GM10266 (cell line): ENCODE results near the gene AQP1.
A peak's percentile ranks its signal among the peaks of the same experiment; 100 is the strongest.

ENCODE experiments used
- DNase-seq: peaks from one replicate; pipeline ENCODE4 v3.0.0; 2012; ENCODE audit errors: extremely low spot score
- TF ChIP-seq, protein P1 (sequence below): IDR thresholded peaks from 2 replicates; pipeline ENCODE4 v1.5.1; 2012; ENCODE audit warnings: mild to moderate bottlenecking, low read depth; ENCODE audit not compliant: control insufficient read depth, insufficient read depth; ENCODE audit errors: missing control alignments

AQP1 gene

DNA sequence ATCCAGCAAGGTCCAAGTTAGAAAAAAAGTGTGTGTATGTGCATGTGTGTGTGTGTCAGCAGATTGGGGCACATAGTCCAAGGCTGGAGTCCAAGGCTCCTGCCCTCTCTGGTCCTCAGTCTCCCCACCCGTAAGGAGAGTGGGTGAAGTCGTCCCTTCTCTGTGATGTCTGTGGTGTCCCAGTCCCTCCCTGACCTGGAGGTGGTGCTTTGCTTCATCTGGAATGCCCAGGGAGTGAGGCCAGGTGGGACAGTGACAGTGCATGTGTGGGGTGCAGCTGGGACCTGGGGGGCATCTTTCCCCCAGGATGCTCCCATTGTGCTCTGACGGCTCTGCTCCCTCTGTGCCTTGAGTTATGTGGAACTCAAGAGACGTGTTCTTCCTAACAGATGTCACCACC is 18.0 kb downstream of the AQP1 start:
- TF ChIP-seq, protein P1, sequence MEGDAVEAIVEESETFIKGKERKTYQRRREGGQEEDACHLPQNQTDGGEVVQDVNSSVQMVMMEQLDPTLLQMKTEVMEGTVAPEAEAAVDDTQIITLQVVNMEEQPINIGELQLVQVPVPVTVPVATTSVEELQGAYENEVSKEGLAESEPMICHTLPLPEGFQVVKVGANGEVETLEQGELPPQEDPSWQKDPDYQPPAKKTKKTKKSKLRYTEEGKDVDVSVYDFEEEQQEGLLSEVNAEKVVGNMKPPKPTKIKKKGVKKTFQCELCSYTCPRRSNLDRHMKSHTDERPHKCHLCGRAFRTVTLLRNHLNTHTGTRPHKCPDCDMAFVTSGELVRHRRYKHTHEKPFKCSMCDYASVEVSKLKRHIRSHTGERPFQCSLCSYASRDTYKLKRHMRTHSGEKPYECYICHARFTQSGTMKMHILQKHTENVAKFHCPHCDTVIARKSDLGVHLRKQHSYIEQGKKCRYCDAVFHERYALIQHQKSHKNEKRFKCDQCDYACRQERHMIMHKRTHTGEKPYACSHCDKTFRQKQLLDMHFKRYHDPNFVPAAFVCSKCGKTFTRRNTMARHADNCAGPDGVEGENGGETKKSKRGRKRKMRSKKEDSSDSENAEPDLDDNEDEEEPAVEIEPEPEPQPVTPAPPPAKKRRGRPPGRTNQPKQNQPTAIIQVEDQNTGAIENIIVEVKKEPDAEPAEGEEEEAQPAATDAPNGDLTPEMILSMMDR, result no peak
- DNase-seq, result no peak

DNA sequence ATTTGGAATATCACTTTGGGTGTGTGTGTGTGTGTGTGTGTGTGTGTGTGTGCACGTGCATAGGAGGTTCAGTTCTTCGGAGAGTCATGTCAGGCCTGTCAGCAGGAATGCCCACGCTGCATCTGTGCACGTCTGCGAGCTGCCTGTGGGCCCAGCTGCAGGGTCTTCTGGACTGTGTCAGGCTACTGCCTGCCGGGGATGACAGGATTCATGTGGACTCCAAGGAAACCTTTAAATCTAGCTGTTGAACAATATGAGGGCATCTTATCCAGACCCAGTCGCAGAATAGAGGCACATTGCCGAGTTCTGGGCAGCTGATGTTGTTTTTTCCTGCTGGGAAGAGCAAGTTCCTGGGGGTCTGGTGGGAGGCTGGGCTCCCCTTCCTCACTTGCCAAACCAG is 19.0 kb downstream of the AQP1 start:
- TF ChIP-seq, protein P1, result no peak
- no peak for DNase-seq

DNA sequence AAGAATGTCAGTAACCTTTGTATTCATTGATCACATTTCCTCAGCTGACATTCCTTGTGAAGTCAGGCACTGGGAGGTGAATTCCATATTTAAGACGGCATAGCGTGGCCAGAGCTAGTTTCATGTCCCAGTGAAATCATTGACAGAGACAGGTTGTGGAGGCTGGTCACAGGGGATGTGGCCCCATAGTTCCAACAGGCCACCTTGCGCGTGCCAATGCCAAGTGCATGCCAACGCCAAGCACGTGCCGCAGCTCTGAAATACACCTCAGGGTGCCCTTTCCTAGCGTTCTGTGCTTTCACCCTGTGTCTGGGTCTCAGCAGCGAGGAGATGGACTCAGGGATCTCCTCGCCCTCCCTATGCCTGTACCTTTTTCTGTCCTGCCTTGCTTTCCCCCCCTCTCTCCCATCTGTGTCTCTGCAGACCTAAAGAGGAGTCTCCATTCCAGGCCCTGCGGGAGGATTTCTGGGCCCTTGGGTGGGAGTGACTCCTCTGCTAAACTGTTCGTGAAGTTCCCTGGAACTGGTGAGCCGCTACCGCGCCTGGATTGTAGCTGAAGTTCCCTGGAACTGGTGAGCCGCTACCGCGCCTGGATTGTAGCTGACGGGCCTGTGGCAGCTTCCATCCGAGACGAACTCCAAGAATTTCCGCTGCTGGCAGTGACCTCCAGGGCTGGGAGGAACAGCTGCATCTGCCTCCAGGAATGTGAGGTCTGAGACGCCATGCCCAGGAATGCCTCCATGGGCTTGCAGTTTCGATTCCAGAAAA is 19.7 kb downstream of the AQP1 start:
- TF ChIP-seq, protein P1, result no peak
- no peak for DNase-seq

DNA sequence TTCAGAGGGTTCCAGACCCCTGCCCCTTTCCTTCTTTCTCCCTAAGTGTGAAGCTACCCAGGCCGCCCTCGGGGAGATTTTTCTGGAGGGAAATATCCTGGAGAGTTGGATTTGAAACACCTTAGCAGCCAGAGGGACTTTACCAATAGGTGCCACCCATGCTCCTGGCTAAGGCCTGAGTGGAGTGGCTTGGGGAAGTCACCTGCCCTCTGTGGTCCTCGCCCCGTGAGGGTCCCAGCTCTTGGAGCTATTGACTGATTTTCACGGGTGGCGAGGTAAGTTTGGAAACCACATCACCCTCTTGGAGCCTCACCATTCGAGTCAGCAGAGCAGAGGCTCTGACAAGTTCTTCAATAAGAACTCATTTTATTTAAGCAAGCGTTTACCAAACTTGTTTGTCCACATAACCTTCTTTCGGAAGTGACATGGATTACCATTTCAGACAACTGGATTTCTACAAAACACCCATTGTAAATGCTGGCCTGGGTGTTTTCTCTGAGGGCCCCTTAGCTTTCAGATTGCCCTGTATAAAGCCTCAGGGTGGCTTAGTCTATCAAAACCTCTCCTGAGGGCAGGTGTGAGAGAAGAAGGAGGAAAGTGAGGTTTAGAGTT is 20.4 kb downstream of the AQP1 start:
- TF ChIP-seq, protein P1, result no peak
- DNase-seq, result no peak

DNA sequence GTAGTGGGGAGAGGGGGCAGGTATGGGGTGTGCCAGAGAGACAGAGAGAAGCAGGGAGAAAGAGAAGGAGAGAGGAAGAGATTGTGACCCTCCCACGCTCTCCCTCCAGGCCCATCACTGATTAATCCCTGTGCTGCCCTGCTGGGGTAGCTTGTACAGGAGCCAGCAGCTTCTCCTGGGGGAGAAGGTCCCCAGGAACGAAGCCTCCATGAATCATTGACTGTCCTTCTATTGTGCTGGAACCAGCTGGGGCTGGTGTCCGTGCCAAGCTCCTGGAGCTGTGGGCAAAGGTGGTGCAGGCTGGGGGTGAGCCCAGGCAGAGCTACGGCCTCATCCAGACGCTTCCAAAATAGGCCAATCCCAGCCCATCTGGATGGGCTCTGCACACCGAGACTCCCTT is 20.9 kb downstream of the AQP1 start:
- DNase-seq, result no peak
- TF ChIP-seq, protein P1, result no peak

DNA sequence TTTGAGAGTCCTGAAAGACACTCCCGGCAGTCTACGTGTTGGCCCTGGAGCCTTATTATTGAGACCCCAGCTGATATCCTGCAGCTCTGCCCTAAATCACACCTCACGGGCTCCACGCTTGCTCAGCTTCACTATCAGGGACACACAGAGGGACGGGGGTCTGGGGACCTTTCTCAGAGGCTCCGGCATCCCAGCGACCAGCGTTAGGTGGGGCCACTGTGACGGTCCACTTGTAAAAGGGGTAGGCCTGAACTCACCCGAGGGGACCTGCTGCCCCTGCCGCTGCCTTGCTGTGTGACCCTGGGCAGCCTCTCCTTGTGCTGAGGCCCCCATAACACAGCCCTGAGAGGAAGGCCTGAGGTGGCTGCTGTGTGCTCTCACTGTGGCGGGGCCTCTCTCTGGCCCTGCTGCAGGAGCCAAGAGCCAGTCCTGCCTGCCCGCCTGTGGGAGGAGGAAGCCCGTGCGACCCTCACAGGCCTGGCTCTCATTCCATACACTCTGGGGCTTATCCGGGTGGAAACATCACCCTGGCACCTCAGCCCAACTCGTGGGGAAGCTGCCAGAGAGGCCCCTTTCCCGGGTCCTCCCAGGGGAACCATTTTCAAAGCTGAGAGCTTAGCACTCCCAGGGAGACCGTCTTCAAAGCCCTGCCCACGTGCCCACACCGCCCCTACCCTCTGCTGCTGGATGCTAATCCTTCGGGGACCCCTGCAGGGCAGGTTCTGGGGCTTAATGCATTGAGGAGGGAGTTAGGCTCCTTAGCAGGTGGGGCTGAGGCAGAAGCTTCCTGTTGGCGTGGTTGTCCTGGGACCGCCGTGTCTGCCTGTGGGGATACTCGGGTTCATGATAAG is 21.7 kb downstream of the AQP1 start:
- peak; percentile 3 for DNase-seq
- TF ChIP-seq, protein P1, result no peak
